HEK293 (cell line): ENCODE results near the gene POLA2.

Experiments
- CTCF ChIA-PET: fragments of 350-600 bp; formaldehyde crosslinking; extraction: SDS; loops from one replicate; lab custom pipeline; 2021; ENCODE audit warnings: antibody characterized with exemption; lab: Yijun Ruan, JAX
- POLR2A ChIA-PET: fragments of 300-600 bp; formaldehyde crosslinking; extraction: SDS; loops from one replicate; lab custom pipeline; 2020; ENCODE audit warnings: antibody characterized with exemption, inconsistent platforms; lab: Yijun Ruan, JAX
- H3K27ac ChIP-seq: fragments of 200-500 bp; sonication (Bioruptor generic); 2 replicates; pipeline ENCODE4 v1.5.1; 2014; ENCODE audit warnings: low read depth, low read length, control low read depth, inconsistent platforms; ENCODE audit errors: extremely low read depth
- H3K36me3 ChIP-seq, 2 experiments: fragments of 200-500 bp in 1 of 2; sonication (Bioruptor generic) in 1 of 2; 1 replicate in 1 of 2; 2 replicates in 1 of 2; pipeline ENCODE4 v1.5.1; 2014 to 2017; ENCODE audit warnings: inconsistent platforms in 2 of 2, low read length in 2 of 2; ENCODE audit not compliant: control insufficient read depth in 2 of 2, insufficient read depth in 1 of 2
- H3K4me1 ChIP-seq: fragments of 200-500 bp; sonication (Bioruptor generic); 2 replicates; pipeline ENCODE4 v1.5.1; 2014; ENCODE audit warnings: mild to moderate bottlenecking, low read length, inconsistent platforms; ENCODE audit not compliant: control insufficient read depth, insufficient read depth
- H3K4me3 ChIP-seq: 2 replicates; pipeline ENCODE4 v1.5.1; 2011; ENCODE audit warnings: low read depth, mild to moderate bottlenecking, control low read depth, low read length, moderate library complexity
- H3K9me3 ChIP-seq: fragments of 200-500 bp; sonication (Bioruptor generic); 2 replicates; pipeline ENCODE4 v1.5.1; 2014; ENCODE audit warnings: low read depth, low read length, inconsistent platforms; ENCODE audit not compliant: control insufficient read depth, insufficient read depth
- BCL6B ChIP-seq: fragments of 450-650 bp; formaldehyde crosslinking; IDR thresholded peaks from 2 replicates; pipeline ENCODE4 v1.5.1; 2017; ENCODE audit warnings: missing biosample characterization, missing genetic modification characterization
- HIC1 ChIP-seq: fragments of 450-650 bp; formaldehyde crosslinking; IDR thresholded peaks from 2 replicates; pipeline ENCODE4 v1.5.1; 2016; ENCODE audit warnings: missing biosample characterization, missing genetic modification characterization
- SP3 ChIP-seq: fragments of 450-650 bp; formaldehyde crosslinking; IDR thresholded peaks from 2 replicates; pipeline ENCODE4 v1.5.1; 2016; ENCODE audit warnings: missing biosample characterization, missing genetic modification characterization
- TRIM28 ChIP-seq: IDR thresholded peaks from 2 replicates; pipeline ENCODE4 v1.6.1; 2011; ENCODE audit warnings: low read length, control low read depth, borderline replicate concordance
- ZBTB49 ChIP-seq: fragments of 450-650 bp; formaldehyde crosslinking; IDR thresholded peaks from 2 replicates; pipeline ENCODE4 v1.5.1; 2016; ENCODE audit warnings: missing biosample characterization, missing genetic modification characterization, low read depth
- ZBTB8A ChIP-seq: fragments of 450-650 bp; formaldehyde crosslinking; IDR thresholded peaks from 2 replicates; pipeline ENCODE4 v1.5.1; 2016; ENCODE audit warnings: missing biosample characterization, missing genetic modification characterization
- ZEB2 ChIP-seq: fragments of 450-650 bp; formaldehyde crosslinking; IDR thresholded peaks from 2 replicates; pipeline ENCODE4 v1.5.1; 2016; ENCODE audit warnings: missing biosample characterization, missing genetic modification characterization
- ZNF10 ChIP-seq: fragments of 450-650 bp; formaldehyde crosslinking; IDR thresholded peaks from 2 replicates; pipeline ENCODE4 v1.5.1; 2017; ENCODE audit warnings: missing biosample characterization, missing genetic modification characterization
- ZNF169 ChIP-seq: fragments of 450-650 bp; formaldehyde crosslinking; IDR thresholded peaks from 2 replicates; pipeline ENCODE4 v1.5.1; 2016; ENCODE audit warnings: missing biosample characterization, missing genetic modification characterization
- ZNF175 ChIP-seq: fragments of 450-650 bp; formaldehyde crosslinking; IDR thresholded peaks from 2 replicates; pipeline ENCODE4 v1.5.1; 2016; ENCODE audit warnings: missing biosample characterization, missing genetic modification characterization
- ZNF19 ChIP-seq: fragments of 450-650 bp; formaldehyde crosslinking; IDR thresholded peaks from 2 replicates; pipeline ENCODE4; 2016; ENCODE audit warnings: missing biosample characterization, missing genetic modification characterization, low read depth
- ZNF223 ChIP-seq: fragments of 450-650 bp; formaldehyde crosslinking; IDR thresholded peaks from 2 replicates; pipeline ENCODE4 v1.5.1; 2016; ENCODE audit warnings: missing biosample characterization, missing genetic modification characterization
- ZNF239 ChIP-seq: fragments of 450-650 bp; formaldehyde crosslinking; IDR thresholded peaks from 2 replicates; pipeline ENCODE4 v1.5.1; 2016; ENCODE audit warnings: missing biosample characterization, missing genetic modification characterization
- ZNF24 ChIP-seq: fragments of 450-650 bp; formaldehyde crosslinking; IDR thresholded peaks from 2 replicates; pipeline ENCODE4 v1.5.1; 2016; ENCODE audit warnings: missing biosample characterization, missing genetic modification characterization
- ZNF341 ChIP-seq: fragments of 450-650 bp; formaldehyde crosslinking; IDR thresholded peaks from 2 replicates; pipeline ENCODE4; 2016; ENCODE audit warnings: low read depth, missing biosample characterization, missing genetic modification characterization
- ZNF350 ChIP-seq: fragments of 450-650 bp; formaldehyde crosslinking; IDR thresholded peaks from 2 replicates; pipeline ENCODE4 v1.5.0; 2017; ENCODE audit warnings: missing biosample characterization, mild to moderate bottlenecking, missing genetic modification characterization
- ZNF433 ChIP-seq: fragments of 450-650 bp; formaldehyde crosslinking; IDR thresholded peaks from 2 replicates; pipeline ENCODE4 v1.5.1; 2016; ENCODE audit warnings: missing biosample characterization, missing genetic modification characterization, low read depth
- ZNF510 ChIP-seq: fragments of 450-650 bp; formaldehyde crosslinking; IDR thresholded peaks from 2 replicates; pipeline ENCODE4 v1.5.1; 2018; ENCODE audit warnings: mild to moderate bottlenecking, missing genetic modification characterization, missing biosample characterization; ENCODE audit not compliant: insufficient replicate concordance
- ZNF518A ChIP-seq: fragments of 450-650 bp; formaldehyde crosslinking; conservative IDR thresholded peaks from 2 replicates; pipeline ENCODE4 v1.5.1; 2016; ENCODE audit warnings: low read depth, missing biosample characterization, missing genetic modification characterization
- ZNF521 ChIP-seq: fragments of 450-650 bp; formaldehyde crosslinking; IDR thresholded peaks from 2 replicates; pipeline ENCODE4 v1.5.1; 2017; ENCODE audit warnings: missing biosample characterization, mild to moderate bottlenecking, missing genetic modification characterization
- ZNF76 ChIP-seq: fragments of 450-650 bp; formaldehyde crosslinking; IDR thresholded peaks from 2 replicates; pipeline ENCODE4; 2016; ENCODE audit warnings: low read depth, missing biosample characterization, missing genetic modification characterization, borderline replicate concordance
- ZNF777 ChIP-seq: fragments of 450-650 bp; formaldehyde crosslinking; IDR thresholded peaks from 2 replicates; pipeline ENCODE4 v1.5.1; 2017; ENCODE audit warnings: missing biosample characterization, missing genetic modification characterization, borderline replicate concordance
- ZNF843 ChIP-seq: fragments of 450-650 bp; formaldehyde crosslinking; IDR thresholded peaks from 2 replicates; pipeline ENCODE4 v1.5.1; 2016; ENCODE audit warnings: missing biosample characterization, missing genetic modification characterization

POLA2 gene

GRCh38 chr11:65275906-65276305, 14.1 kb downstream of the POLA2 start:
- no peaks in the 10 kb centered on the region for H3K9me3 ChIP-seq
- H3K4me3 ChIP-seq, result no peak overlapping the region
- no peak for TF ChIP-seq HIC1 (tag by site-specific recombination)
- no peak for TF ChIP-seq ZNF521 (tag by site-specific recombination)
- TF ChIP-seq TRIM28, result no peak
- no peak for TF ChIP-seq ZEB2 (tag by site-specific recombination)
- TF ChIP-seq ZNF19 (tag by site-specific recombination), result no peak
- TF ChIP-seq ZNF843 (tag by site-specific recombination), result no peak
- TF ChIP-seq ZNF518A (tag by site-specific recombination), result no peak
- POLR2A ChIA-PET, result interaction anchor here (0.6 to 2.7 kb wide), 13 partner anchors 8 to 497 kb away, joined by 3 to 28 read pairs (median 4); partner anchors contain the start of genes CDC42EP2, DPF2 and POLA2
- peaks cover 19 to 79% of the 10 kb centered on the region in 2 experiments for H3K36me3 ChIP-seq
- no peaks in the 10 kb centered on the region for H3K4me1 ChIP-seq
- CTCF ChIA-PET, result interaction anchor here (0.6 to 9.7 kb wide), 18 partner anchors 11 to 419 kb away, joined by 3 to 109 read pairs (median 5); partner anchors contain the start of genes CDC42EP2 and POLA2
- no peak overlapping the region for H3K27ac ChIP-seq

- H3K4me1 ChIP-seq, result no peaks in the 10 kb centered on the region
- POLR2A ChIA-PET, result interaction anchor here (0.6 to 2.2 kb wide), 2 partner anchors 16 to 145 kb away, joined by 3 to 8 read pairs; partner anchors contain the start of genes NEAT1 and POLA2
- TF ChIP-seq ZBTB8A (tag by site-specific recombination) (no peak), ZNF433 (tag by site-specific recombination) (no peak), ZNF350 (tag by site-specific recombination) (no peak), ZNF510 (tag by site-specific recombination) (no peak), ZNF169 (no peak), ZNF223 (tag by site-specific recombination) (no peak), ZNF341 (tag by site-specific recombination) (no peak), ZNF175 (tag by site-specific recombination) (no peak), ZNF24 (no peak), ZNF10 (tag by site-specific recombination) (no peak), SP3 (tag by site-specific recombination) (no peak), ZNF76 (tag by site-specific recombination) (no peak), ZBTB49 (no peak), BCL6B (tag by site-specific recombination) (no peak), ZNF19 (tag by site-specific recombination) (no peak), ZNF777 (tag by site-specific recombination) (no peak), ZNF239 (tag by site-specific recombination) (no peak)
Measured at GRCh38 chr11:65277631-65278277, 16.0 kb downstream of the POLA2 start.

More at GRCh38 chr11:65277631-65278277, 16.0 kb downstream of the POLA2 start:
- no peak overlapping the region for H3K27ac ChIP-seq
- CTCF ChIA-PET, result interaction anchor here (0.6 to 9.7 kb wide), 6 partner anchors 11 to 191 kb away, joined by 3 to 109 read pairs (median 4); partner anchors contain the start of gene CDC42EP2
- H3K36me3 ChIP-seq, result peaks cover 17 to 80% of the 10 kb centered on the region in 2 experiments
- no peaks in the 10 kb centered on the region for H3K9me3 ChIP-seq
- H3K4me3 ChIP-seq, result no peak overlapping the region
